GM23338 (cell line): ENCODE data around the gene NRP1.
A peak's percentile ranks its signal among the peaks of the same experiment; 100 is the strongest.

Experiments used
- CREB1 ChIP-seq: fragments of 250-450 bp; sonication (Bioruptor Pico); IDR thresholded peaks from 2 replicates; pipeline ENCODE4 v1.5.0; 2020; ENCODE audit warnings: low read depth, mild to moderate bottlenecking, moderate library complexity
- CTCF ChIP-seq, 2 experiments: fragments of 200-600 bp in 1 of 2; sonication (generic) in 1 of 2; conservative IDR thresholded peaks; 2 replicates each; pipeline versions ENCODE4 v1.5.1 to v1.6.1; 2016 to 2017; ENCODE audit warnings: antibody characterized with exemption in 2 of 2, low read depth in 2 of 2, mild to moderate bottlenecking in 2 of 2, moderate library complexity in 1 of 2
- EZH2 ChIP-seq: fragments of 200-600 bp; sonication (generic); IDR thresholded peaks from one replicate; pipeline ENCODE4 v1.8.0; 2017; ENCODE audit warnings: antibody characterized with exemption, mild to moderate bottlenecking, low read depth; ENCODE audit not compliant: unreplicated experiment
- EZH2phosphoT487 ChIP-seq: fragments of 200-600 bp; sonication (generic); IDR thresholded peaks from one replicate; pipeline ENCODE4 v1.8.1; 2018; ENCODE audit warnings: antibody characterized with exemption; ENCODE audit not compliant: unreplicated experiment
- POLR2AphosphoS5 ChIP-seq: IDR thresholded peaks from 2 replicates; pipeline ENCODE4 v1.6.1; 2016; ENCODE audit warnings: antibody characterized with exemption, low read depth
- REST ChIP-seq: IDR thresholded peaks from one replicate; pipeline ENCODE4 v1.6.1; 2018; ENCODE audit warnings: antibody characterized with exemption; ENCODE audit not compliant: unreplicated experiment
- STAT1 ChIP-seq: IDR thresholded peaks from one replicate; pipeline ENCODE4 v1.6.1; 2016; ENCODE audit warnings: antibody characterized with exemption; ENCODE audit not compliant: unreplicated experiment
- ZNF331 ChIP-seq: fragments of 250-450 bp; sonication (Bioruptor Pico); IDR thresholded peaks from 2 replicates; pipeline ENCODE4 v1.5.0; 2020; ENCODE audit warnings: low read depth, mild to moderate bottlenecking, moderate library complexity

GRCh38 chr10:33333260-33334101 lies 986 bp downstream of the NRP1 start:
- TF ChIP-seq CTCF (conservative IDR thresholded peaks at IDR 0.05; ENCODE audit: low read depth in 2 of 2) (no peak), CREB1 (CRISPR knock-in tag) (no peak), EZH2phosphoT487 (no peak), REST (no peak), STAT1 (no peak), EZH2 (peak; percentile 17), POLR2AphosphoS5 (no peak), ZNF331 (CRISPR knock-in tag) (no peak)
